ENCODE results near the gene IRX4.

The IRX4 gene

GRCh38 chr5:1827886-1828397, 54.8 kb downstream of the IRX4 start:
- Histone ChIP-seq H3K27ac (replicated peaks; ENCODE audit: low read length) (no peak overlapping the region), H4K91ac (ENCODE audit: low read depth, low read length, poor library complexity) (no peak overlapping the region), H3K27me3 (ENCODE audit: control insufficient read depth in 3 of 3, insufficient read depth in 3 of 3, low read depth in 1 of 3, low read length in 3 of 3) (no peaks in the 10 kb centered on the region), H3K14ac (ENCODE audit: low read length) (no peak overlapping the region), H2BK12ac (ENCODE audit: low read length) (no peak overlapping the region), H3K23ac (ENCODE audit: low read depth, low read length, poor library complexity) (no peak overlapping the region), H3K4me3 (ENCODE audit: low read length in 2 of 2) (no peak overlapping the region), H2BK120ac (ENCODE audit: low read depth, low read length) (no peak overlapping the region), H3K79me1 (ENCODE audit: low read depth, low read length) (peaks cover 5% of the 10 kb centered on the region), H3K4me1 (ENCODE audit: control insufficient read depth in 2 of 2, insufficient read depth in 1 of 2, low read depth in 1 of 2, low read length in 2 of 2) (peaks cover 9 to 12% of the 10 kb centered on the region in 2 donors), H2AK5ac (ENCODE audit: low read depth, low read length) (no peak overlapping the region), H3K18ac (ENCODE audit: low read length) (peak overlapping the region; percentile 59), H2BK5ac (ENCODE audit: low read length) (no peak overlapping the region), H3K4me2 (ENCODE audit: insufficient read depth, low read length, poor library complexity, severe bottlenecking) (no peak overlapping the region), H2AFZ (ENCODE audit: low read length) (no peak overlapping the region), H2BK15ac (ENCODE audit: low read length) (no peak overlapping the region), H3K4ac (ENCODE audit: low read length) (no peak overlapping the region), H4K8ac (ENCODE audit: low read depth, low read length) (no peak overlapping the region), H3K9ac (ENCODE audit: low read depth, low read length, poor library complexity) (no peak overlapping the region), H3K36me3 (replicated peaks in 1 of 2; ENCODE audit: control insufficient read depth in 2 of 2, insufficient read depth in 2 of 2, low read length in 2 of 2) (peaks cover 13 to 28% of the 10 kb centered on the region in 2 donors), H3K9me3 (replicated peaks in 1 of 2; ENCODE audit: control insufficient read depth in 2 of 2, insufficient read depth in 1 of 2, low read depth in 1 of 2, low read length in 2 of 2) (no peaks in the 10 kb centered on the region)
- no CpG with 5 or more reads among the region's 39 CpGs for WGBS, 2 donors (ENCODE audit: extremely low coverage in 2 of 2, insufficient read length in 2 of 2, insufficient replicate concordance in 1 of 2)
- DNase-seq (ENCODE audit: low spot score): no peak

Measured in neuronal stem cell (in vitro differentiated cells).